Stimulated activated naive CD4-positive, alpha-beta T cell (primary cell): ENCODE results near the gene ADORA2A.

Experiments
- DNase-seq, 6 experiments: peaks; one replicate each; lab custom pipeline; 2025; lab: John Stamatoyannopoulos, UW

Gene ADORA2A

GRCh38 chr22:24427500-24428164, at the start of gene ADORA2A:
Gene ADORA2A, plus strand, starts transcription at chr22:24427599. Its CDS starts 5,806 bp downstream, at chr22:24433405.
- peak; percentile 75 to 89 (median 85) for DNase-seq

- peak in 3 of 6 experiments; percentile 3 to 37 (median 31) for DNase-seq
Measured at GRCh38 chr22:24379536-24379935, 47.9 kb upstream of the ADORA2A start.

- no peak for DNase-seq
Measured at GRCh38 chr22:24380220-24380904, 47.0 kb upstream of the ADORA2A start.

- DNase-seq: no peak
Measured at GRCh38 chr22:24380905-24381230, 46.5 kb upstream of the ADORA2A start.

GRCh38 chr22:24383061-24383460, 44.3 kb upstream of the ADORA2A start:
- DNase-seq: no peak

GRCh38 chr22:24384131-24384530, 43.3 kb upstream of the ADORA2A start:
- no peak for DNase-seq

GRCh38 chr22:24386937-24387471, 40.4 kb upstream of the ADORA2A start:
- no peak for DNase-seq

- no peak for DNase-seq
Measured at GRCh38 chr22:24389680-24390079, 37.7 kb upstream of the ADORA2A start.

GRCh38 chr22:24390156-24390555, 37.2 kb upstream of the ADORA2A start:
- DNase-seq: no peak

GRCh38 chr22:24390576-24390975, 36.8 kb upstream of the ADORA2A start:
- DNase-seq: no peak

- DNase-seq: no peak
Measured at GRCh38 chr22:24391836-24392217, 35.6 kb upstream of the ADORA2A start.

- DNase-seq: no peak
Measured at GRCh38 chr22:24392218-24392931, 35.0 kb upstream of the ADORA2A start.

- DNase-seq: no peak
Measured at GRCh38 chr22:24393012-24393559, 34.3 kb upstream of the ADORA2A start.

GRCh38 chr22:24393848-24394247, 33.6 kb upstream of the ADORA2A start:
- no peak for DNase-seq

GRCh38 chr22:24394254-24394653, 33.1 kb upstream of the ADORA2A start:
- DNase-seq: no peak

- no peak for DNase-seq
Measured at GRCh38 chr22:24398409-24398808, 29.0 kb upstream of the ADORA2A start.

GRCh38 chr22:24400034-24400725, 27.2 kb upstream of the ADORA2A start:
- DNase-seq: no peak

- DNase-seq: no peak
Measured at GRCh38 chr22:24400726-24401596, 26.4 kb upstream of the ADORA2A start.

- no peak for DNase-seq
Measured at GRCh38 chr22:24401931-24402367, 25.4 kb upstream of the ADORA2A start.

- DNase-seq: no peak
Measured at GRCh38 chr22:24402460-24403192, 24.8 kb upstream of the ADORA2A start.
